Activated naive CD8-positive, alpha-beta T cell treated with anti-CD3 and anti-CD28 coated beads, Interleukin-2, amount 10 ng/mL, durations not matched to agents 7 days and 5 days (primary cell): ENCODE data around the gene MMP3. TPM values are rescaled to one million over a fixed set of nuclear protein-coding genes. Genes with fewer than 3 reads are reported as not detected.
"Not testable (repeated sequence)": the region's sequence is repeated elsewhere in the genome, so short reads cannot be mapped to it uniquely, and the experiment has no call there.

Source experiments
- ATAC-seq: fragments of 150-1000 bp; cut with Tn5 transposase; one replicate; pipeline ENCODE4 v1.10.0; 2021; ENCODE audit warnings: low read depth, moderate library complexity
- POLR2A ChIA-PET: fragments of 350-600 bp; sonication (Branson Sonifier 250); formaldehyde crosslinking; loops from one replicate; lab custom pipeline; 2021; ENCODE audit warnings: antibody characterized with exemption; lab: Charles Lee
- DNase-seq: peaks from one replicate; pipeline ENCODE4 v3.0.0; 2021
- H3K27ac Mint-ChIP-seq: one replicate; pipeline ENCODE4 v1.8.0; 2022; ENCODE audit warnings: mild to moderate bottlenecking, mixed read lengths
- H3K27me3 Mint-ChIP-seq: one replicate; pipeline ENCODE4 v1.8.0; 2022; ENCODE audit warnings: mild to moderate bottlenecking, moderate library complexity, mixed read lengths
- H3K36me3 Mint-ChIP-seq: one replicate; pipeline ENCODE4 v1.8.0; 2021; ENCODE audit warnings: mild to moderate bottlenecking, mixed read lengths
- H3K4me1 Mint-ChIP-seq: one replicate; pipeline ENCODE4 v1.8.0; 2021; ENCODE audit warnings: mixed read lengths
- H3K4me3 Mint-ChIP-seq: one replicate; pipeline ENCODE4 v1.8.0; 2022; ENCODE audit warnings: mild to moderate bottlenecking, moderate library complexity, mixed read lengths
- H3K9me3 Mint-ChIP-seq: one replicate; pipeline ENCODE4 v1.8.0; 2021; ENCODE audit warnings: mixed read lengths
- total RNA-seq, 2 experiments: library from RNA; stranded (reverse); gene quantifications; one replicate each; pipeline ENCODE4 v1.2.3, GENCODE V29; 2021

Gene MMP3
- total RNA-seq, result not detected

GRCh38 chr11:102843489-102843888, at the start of gene MMP3:
Gene MMP3 (minus strand): TSS chr11:102843609. CDS start chr11:102843546, 63 bp downstream.
- ATAC-seq (no peak), DNase-seq (no peak)
- Mint-ChIP-seq H3K27ac (no peak within 1 kb of the TSS), H3K27me3 (no peaks in the 10 kb centered on the region), H3K9me3 (no peaks in the 10 kb centered on the region), H3K4me1 (no peaks in the 10 kb centered on the region), H3K4me3 (no peak within 1 kb of the TSS), H3K36me3 (no peaks in the 10 kb centered on the region)
- POLR2A ChIA-PET, result no interaction called here

- H3K27ac Mint-ChIP-seq, result no peak overlapping the region
- H3K27me3 Mint-ChIP-seq, result peaks cover 2% of the 10 kb centered on the region
- H3K4me3 Mint-ChIP-seq, result no peak overlapping the region
- POLR2A ChIA-PET, result no interaction called here
- DNase-seq (no peak), ATAC-seq (no peak)
- no peaks in the 10 kb centered on the region for H3K36me3 Mint-ChIP-seq
- H3K4me1 Mint-ChIP-seq, result peaks cover 5% of the 10 kb centered on the region
- H3K9me3 Mint-ChIP-seq, result peaks cover 6% of the 10 kb centered on the region
These were observed 48.3 kb upstream of the MMP3 start for GRCh38 chr11:102891736-102892135.

- no peak overlapping the region for H3K27ac Mint-ChIP-seq
- DNase-seq (no peak), ATAC-seq (no peak)
- no peaks in the 10 kb centered on the region for H3K9me3 Mint-ChIP-seq
- POLR2A ChIA-PET, result no interaction called here
- peaks cover 2% of the 10 kb centered on the region for H3K27me3 Mint-ChIP-seq
- H3K36me3 Mint-ChIP-seq, result no peaks in the 10 kb centered on the region
- no peak overlapping the region for H3K4me3 Mint-ChIP-seq
- H3K4me1 Mint-ChIP-seq, result peaks cover 5% of the 10 kb centered on the region
These were observed 43.6 kb upstream of the MMP3 start for GRCh38 chr11:102886999-102887398.

DNA sequence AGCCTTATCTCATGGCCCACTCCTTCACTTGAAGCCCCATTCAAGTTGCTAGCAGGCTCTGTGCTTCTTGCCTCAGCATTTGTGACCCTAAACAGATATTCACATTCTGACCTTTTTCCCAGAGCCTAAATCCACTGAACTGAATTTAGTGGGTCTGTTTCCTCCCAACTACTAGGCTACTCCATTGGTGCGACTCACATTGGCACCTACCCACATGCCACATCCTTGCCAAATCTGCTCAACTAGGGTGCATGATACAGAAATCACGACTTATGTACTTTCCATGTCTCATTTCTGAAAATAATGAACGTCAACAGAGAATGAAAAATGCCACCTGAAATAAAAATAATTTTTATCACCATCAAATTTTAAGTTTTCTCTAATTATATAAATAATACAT, 39.7 kb upstream of the MMP3 start:
- ATAC-seq (no peak), DNase-seq (no peak)
- POLR2A ChIA-PET, result no interaction called here
- H3K4me3 Mint-ChIP-seq, result no peak overlapping the region
- H3K27ac Mint-ChIP-seq, result no peak overlapping the region
- H3K4me1 Mint-ChIP-seq, result no peaks in the 10 kb centered on the region
- no peaks in the 10 kb centered on the region for H3K9me3 Mint-ChIP-seq
- no peaks in the 10 kb centered on the region for H3K27me3 Mint-ChIP-seq
- H3K36me3 Mint-ChIP-seq, result no peaks in the 10 kb centered on the region

- H3K9me3 Mint-ChIP-seq, result no peaks in the 10 kb centered on the region
- no peak overlapping the region for H3K27ac Mint-ChIP-seq
- ATAC-seq, result no peak
- POLR2A ChIA-PET, result no interaction called here
- H3K4me1 Mint-ChIP-seq, result no peaks in the 10 kb centered on the region
- no peak overlapping the region for H3K4me3 Mint-ChIP-seq
- DNase-seq, result no peak
- H3K36me3 Mint-ChIP-seq, result no peaks in the 10 kb centered on the region
- no peaks in the 10 kb centered on the region for H3K27me3 Mint-ChIP-seq
These were observed 39.1 kb upstream of the MMP3 start for GRCh38 chr11:102882389-102883024.

- Mint-ChIP-seq H3K27ac (no peak overlapping the region), H3K27me3 (no peaks in the 10 kb centered on the region), H3K36me3 (no peaks in the 10 kb centered on the region), H3K4me3 (no peak overlapping the region), H3K9me3 (no peaks in the 10 kb centered on the region), H3K4me1 (no peaks in the 10 kb centered on the region)
- DNase-seq (no peak), ATAC-seq (no peak)
- POLR2A ChIA-PET, result no interaction called here
These were observed 36.4 kb upstream of the MMP3 start for GRCh38 chr11:102879801-102880200.

- Mint-ChIP-seq H3K4me1 (no peaks in the 10 kb centered on the region), H3K27ac (no peak overlapping the region), H3K9me3 (no peaks in the 10 kb centered on the region), H3K27me3 (no peaks in the 10 kb centered on the region), H3K4me3 (no peak overlapping the region), H3K36me3 (no peaks in the 10 kb centered on the region)
- POLR2A ChIA-PET, result no interaction called here
- ATAC-seq (no peak), DNase-seq (no peak)
These were observed 35.2 kb upstream of the MMP3 start for GRCh38 chr11:102878595-102878994.

GRCh38 chr11:102874852-102875251, 31.4 kb upstream of the MMP3 start, which contains the start of gene MMP12:
Gene MMP12 (minus strand): TSS chr11:102874982. CDS start chr11:102874937, 45 bp downstream.
- Mint-ChIP-seq H3K9me3 (no peaks in the 10 kb centered on the region), H3K4me1 (no peaks in the 10 kb centered on the region), H3K36me3 (no peaks in the 10 kb centered on the region), H3K27me3 (no peaks in the 10 kb centered on the region), H3K4me3 (no peak within 1 kb of the TSS), H3K27ac (no peak within 1 kb of the TSS)
- ATAC-seq (no peak), DNase-seq (no peak)
- POLR2A ChIA-PET, result no interaction called here

DNA sequence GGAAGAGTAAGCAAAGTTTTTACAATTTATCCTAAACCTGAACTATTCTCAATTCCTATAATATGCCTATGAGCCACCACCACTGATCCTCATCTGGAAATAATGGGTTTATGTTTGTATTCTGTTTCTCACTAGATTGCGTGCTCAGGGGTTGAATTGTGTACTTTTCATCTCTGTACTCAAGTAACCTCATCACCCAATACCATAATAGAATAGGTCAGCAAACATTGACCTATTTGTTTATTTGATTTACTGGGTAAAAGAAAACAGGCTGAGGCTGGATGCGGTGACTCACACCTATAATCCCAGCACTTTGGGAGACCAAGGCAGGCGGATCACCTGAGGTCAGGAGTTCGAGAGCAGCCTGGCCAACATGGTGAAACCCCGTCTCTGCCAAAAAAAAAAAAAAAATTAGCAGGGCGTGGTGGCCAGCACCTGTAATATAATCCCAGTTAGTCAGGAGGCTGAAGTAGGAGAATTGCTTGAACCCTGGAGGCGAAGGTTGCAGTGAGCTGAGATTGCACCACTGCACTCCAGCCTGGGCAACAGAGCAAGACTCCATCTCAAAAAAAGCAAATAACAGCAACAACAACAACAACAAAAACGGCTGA, 26.1 kb upstream of the MMP3 start:
- H3K27ac Mint-ChIP-seq, DNase-seq, H3K4me3 Mint-ChIP-seq, POLR2A ChIA-PET, H3K4me1 Mint-ChIP-seq, H3K27me3 Mint-ChIP-seq, ATAC-seq, H3K36me3 Mint-ChIP-seq, H3K9me3 Mint-ChIP-seq: not testable (repeated sequence)

DNA sequence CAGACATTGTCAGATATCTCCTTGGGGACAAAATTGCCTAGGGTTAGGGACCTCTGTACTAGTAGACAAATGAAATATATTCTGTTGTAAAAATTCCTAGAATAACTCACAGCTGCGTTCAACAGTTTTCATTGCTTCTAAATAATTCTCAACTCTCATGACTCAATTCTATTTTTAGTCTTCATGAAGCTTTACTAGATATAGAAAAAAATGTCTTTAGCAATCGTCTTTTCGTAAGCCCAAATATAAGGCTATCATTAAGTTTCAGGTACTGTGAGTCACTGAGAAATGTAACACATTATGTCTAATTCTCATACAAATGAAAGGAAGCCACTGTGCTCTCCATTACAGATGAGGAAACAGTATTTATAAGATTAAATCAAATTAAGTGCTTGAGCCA, 24.9 kb upstream of the MMP3 start:
- POLR2A ChIA-PET, result no interaction called here
- H3K27ac Mint-ChIP-seq, result no peak overlapping the region
- DNase-seq (no peak), ATAC-seq (no peak)
- no peaks in the 10 kb centered on the region for H3K27me3 Mint-ChIP-seq
- H3K4me1 Mint-ChIP-seq, result no peaks in the 10 kb centered on the region
- no peak overlapping the region for H3K4me3 Mint-ChIP-seq
- no peaks in the 10 kb centered on the region for H3K9me3 Mint-ChIP-seq
- no peaks in the 10 kb centered on the region for H3K36me3 Mint-ChIP-seq

DNA sequence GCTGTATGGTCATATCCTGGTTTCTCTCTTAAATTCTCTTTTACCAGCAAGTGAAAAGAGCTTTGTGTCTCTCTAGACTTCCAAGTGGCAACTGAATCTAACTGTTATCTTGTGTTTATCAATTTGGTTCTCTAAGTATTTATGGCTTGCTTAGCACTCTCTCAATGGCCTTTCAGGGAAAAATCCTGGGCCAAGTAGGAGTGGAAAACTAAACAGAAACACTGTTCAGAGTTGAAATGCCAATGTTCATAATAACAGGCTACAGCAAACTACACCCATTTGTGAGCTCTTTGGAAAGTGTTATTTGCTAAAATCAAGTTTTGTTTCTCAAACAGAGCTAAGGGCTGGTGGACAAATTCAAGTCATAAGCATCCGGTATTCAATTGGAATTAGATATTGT, 21.3 kb upstream of the MMP3 start:
- POLR2A ChIA-PET, result no interaction called here
- Mint-ChIP-seq H3K27ac (no peak overlapping the region), H3K4me1 (no peaks in the 10 kb centered on the region), H3K27me3 (no peaks in the 10 kb centered on the region), H3K9me3 (no peaks in the 10 kb centered on the region), H3K4me3 (no peak overlapping the region), H3K36me3 (no peaks in the 10 kb centered on the region)
- ATAC-seq (no peak), DNase-seq (no peak)

- ATAC-seq (no peak), DNase-seq (no peak)
- Mint-ChIP-seq H3K9me3 (no peaks in the 10 kb centered on the region), H3K4me1 (no peaks in the 10 kb centered on the region), H3K36me3 (no peaks in the 10 kb centered on the region), H3K27ac (no peak overlapping the region), H3K4me3 (no peak overlapping the region), H3K27me3 (peaks cover 7% of the 10 kb centered on the region)
- POLR2A ChIA-PET, result no interaction called here
These were observed 10.5 kb upstream of the MMP3 start for GRCh38 chr11:102853956-102854355.

DNA sequence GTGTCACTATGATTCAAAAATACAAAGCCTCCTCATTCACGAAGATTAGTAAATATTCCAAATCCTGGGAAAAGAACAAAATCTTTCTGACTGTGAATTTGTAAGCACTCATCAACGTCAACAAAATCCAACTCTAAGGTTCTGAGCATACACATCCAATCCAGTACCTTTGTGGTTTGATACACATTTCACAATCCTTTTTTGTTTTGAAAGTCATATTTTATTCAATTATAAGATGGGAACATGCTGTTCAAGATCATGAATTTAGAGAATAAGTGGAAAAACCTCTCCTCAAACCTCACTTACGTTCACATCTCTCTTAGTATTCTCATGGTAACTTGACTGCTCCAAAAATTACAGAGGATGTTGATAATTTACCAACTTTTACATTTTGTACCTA, 9.6 kb upstream of the MMP3 start:
- H3K27ac Mint-ChIP-seq, result no peak overlapping the region
- H3K4me3 Mint-ChIP-seq, result no peak overlapping the region
- peaks cover 7% of the 10 kb centered on the region for H3K27me3 Mint-ChIP-seq
- no peaks in the 10 kb centered on the region for H3K4me1 Mint-ChIP-seq
- no peak for DNase-seq
- no peaks in the 10 kb centered on the region for H3K9me3 Mint-ChIP-seq
- no peak for ATAC-seq
- H3K36me3 Mint-ChIP-seq, result no peaks in the 10 kb centered on the region
- POLR2A ChIA-PET, result no interaction called here

DNA sequence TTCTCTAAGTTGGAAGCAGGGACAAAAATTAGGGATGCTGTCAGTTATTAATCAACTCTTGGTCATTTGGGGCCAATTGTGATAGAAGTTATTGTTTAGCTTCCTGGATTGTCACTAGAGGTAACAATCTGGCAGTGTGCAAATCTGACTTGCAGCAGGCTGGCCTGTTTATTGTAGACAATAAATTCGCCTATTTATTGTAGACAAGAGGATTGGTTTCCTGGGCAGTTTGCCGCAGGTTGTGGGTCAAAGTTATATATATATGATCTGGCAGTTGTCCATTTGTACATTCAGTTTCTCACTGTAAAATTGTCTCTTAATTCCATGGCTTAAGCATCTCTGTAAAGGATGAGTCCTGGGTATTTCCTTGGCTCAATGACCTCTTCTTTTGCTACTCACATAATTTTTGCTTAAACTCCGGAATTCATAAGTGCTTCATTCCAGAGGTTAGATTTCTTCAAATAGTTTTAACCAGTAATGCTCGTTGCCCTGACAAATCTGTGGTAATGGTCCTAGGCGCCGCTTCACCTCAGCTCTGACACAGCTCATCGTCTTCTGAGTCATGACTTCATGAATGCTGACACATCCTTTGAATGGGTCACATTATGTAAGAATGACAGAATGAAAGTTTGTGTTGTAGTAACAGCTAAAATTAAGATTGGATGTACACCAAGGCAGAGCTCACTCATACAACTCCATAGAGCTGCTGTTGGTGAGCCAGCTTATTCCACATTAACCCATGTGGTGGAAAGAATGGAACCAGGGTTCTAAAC, 7.8 kb upstream of the MMP3 start:
- no peaks in the 10 kb centered on the region for H3K9me3 Mint-ChIP-seq
- no peaks in the 10 kb centered on the region for H3K4me1 Mint-ChIP-seq
- ATAC-seq (no peak), DNase-seq (no peak)
- H3K36me3 Mint-ChIP-seq, result no peaks in the 10 kb centered on the region
- POLR2A ChIA-PET, result no interaction called here
- no peak overlapping the region for H3K27ac Mint-ChIP-seq
- H3K27me3 Mint-ChIP-seq, result peaks cover 7% of the 10 kb centered on the region
- H3K4me3 Mint-ChIP-seq, result no peak overlapping the region
